HepG2 (cell line): ENCODE measurements around the gene HEXIM1. TPM values are rescaled to one million over a fixed set of nuclear protein-coding genes. Genes with fewer than 3 reads are reported as not detected.

Experiments used
- EHMT2 ChIP-seq: fragments of 200-600 bp; sonication (generic); IDR thresholded peaks from 2 replicates; pipeline ENCODE4 v1.7.0; 2017; ENCODE audit warnings: antibody characterized with exemption, low read depth, low read length, borderline replicate concordance
- ERF ChIP-seq: IDR thresholded peaks from 2 replicates; pipeline ENCODE4 v1.6.1; 2018; ENCODE audit warnings: missing biosample characterization, missing genetic modification reagents
- HOXA7 ChIP-seq: sonication (generic); formaldehyde crosslinking; IDR thresholded peaks from 2 replicates; pipeline ENCODE4 v1.8.1; 2022; ENCODE audit warnings: mild to moderate bottlenecking, missing genetic modification reagents, moderate library complexity
- JUN ChIP-seq: sonication (generic); formaldehyde crosslinking; IDR thresholded peaks from 2 replicates; pipeline ENCODE4 v1.4.0; 2020; ENCODE audit warnings: mild to moderate bottlenecking, missing genetic modification reagents
- KAT7 ChIP-seq: IDR thresholded peaks from 2 replicates; pipeline ENCODE4 v1.6.1; 2018; ENCODE audit warnings: borderline replicate concordance, missing compliant biosample characterization
- KLF12 ChIP-seq: sonication (generic); formaldehyde crosslinking; IDR thresholded peaks from 2 replicates; pipeline ENCODE4 v1.4.0; 2020; ENCODE audit warnings: missing genetic modification reagents, borderline replicate concordance
- MAFK ChIP-seq, 2 experiments: IDR thresholded peaks in 1 of 2; conservative IDR thresholded peaks in 1 of 2; 2 replicates each; pipeline ENCODE4 v1.6.1; 2011; ENCODE audit warnings: improper control_type of control experiment in 2 of 2, low read length in 2 of 2
- MZF1 ChIP-seq: sonication (generic); formaldehyde crosslinking; IDR thresholded peaks from 2 replicates; pipeline ENCODE4 v1.8.1; 2023; ENCODE audit warnings: mild to moderate bottlenecking, missing genetic modification reagents, borderline replicate concordance
- RAD51 ChIP-seq: fragments of 450-650 bp; IDR thresholded peaks from 2 replicates; pipeline ENCODE4 v1.6.1; 2016; ENCODE audit warnings: borderline replicate concordance
- SMAD3 ChIP-seq: sonication (generic); formaldehyde crosslinking; IDR thresholded peaks from 2 replicates; pipeline ENCODE4 v1.4.0; 2020; ENCODE audit warnings: missing genetic modification reagents
- SRSF1 ChIP-seq: fragments of 200-400 bp; formaldehyde crosslinking; optimal IDR thresholded peaks from 2 replicates; pipeline ENCODE3; 2017; ENCODE audit warnings: mild to moderate bottlenecking, low read depth, low read length, moderate library complexity
- SRSF9 ChIP-seq: fragments of 200-400 bp; formaldehyde crosslinking; IDR thresholded peaks from 2 replicates; pipeline ENCODE4 v1.6.1; 2018; ENCODE audit warnings: borderline replicate concordance, mild to moderate bottlenecking, low read depth, low read length; ENCODE audit not compliant: insufficient read depth, poor library complexity, severe bottlenecking
- TAF1 ChIP-seq: sonication (generic); formaldehyde crosslinking; IDR thresholded peaks from 2 replicates; pipeline ENCODE4 v1.4.0; 2020; ENCODE audit warnings: missing genetic modification reagents
- ZMAT3 ChIP-seq: sonication (generic); formaldehyde crosslinking; conservative IDR thresholded peaks from 2 replicates; pipeline ENCODE4 v1.7.0; 2021; ENCODE audit warnings: missing genetic modification reagents
- ZNF24 ChIP-seq: fragments of 450-650 bp; IDR thresholded peaks from 2 replicates; pipeline ENCODE4 v1.6.1; 2017; ENCODE audit warnings: antibody characterized with exemption, mild to moderate bottlenecking
- ZNF317 ChIP-seq: sonication (generic); formaldehyde crosslinking; IDR thresholded peaks from 2 replicates; pipeline ENCODE4 v1.5.0; 2020; ENCODE audit warnings: mild to moderate bottlenecking, missing genetic modification reagents
- ZNF34 ChIP-seq: sonication (generic); formaldehyde crosslinking; IDR thresholded peaks from 2 replicates; pipeline ENCODE4 v1.4.0; 2020; ENCODE audit warnings: mild to moderate bottlenecking, missing genetic modification reagents, borderline replicate concordance
- ZNF44 ChIP-seq: sonication (generic); formaldehyde crosslinking; IDR thresholded peaks from 2 replicates; pipeline ENCODE4 v1.5.1; 2020; ENCODE audit warnings: mild to moderate bottlenecking, missing genetic modification reagents
- ZNF446 ChIP-seq: sonication (generic); formaldehyde crosslinking; IDR thresholded peaks from 2 replicates; pipeline ENCODE4 v1.5.0; 2020; ENCODE audit warnings: mild to moderate bottlenecking, missing genetic modification reagents
- ZNF546 ChIP-seq: sonication (generic); formaldehyde crosslinking; conservative IDR thresholded peaks from 2 replicates; pipeline ENCODE4 v1.8.1; 2023; ENCODE audit warnings: mild to moderate bottlenecking, missing genetic modification reagents
- ZNF775 ChIP-seq: sonication (generic); formaldehyde crosslinking; IDR thresholded peaks from 2 replicates; pipeline ENCODE4 v1.4.0; 2020; ENCODE audit warnings: missing genetic modification reagents, mild to moderate bottlenecking, moderate library complexity, borderline replicate concordance
- polyA plus RNA-seq, 8 experiments: library from polyadenylated mRNA; depleted of rRNA in 3 of 8; stranded (reverse) in 7 of 8; unstranded in 1 of 8; fragments of >200 nt; fragmentation: Illumina TruSeq in 4 of 8; extraction: Trizol in 4 of 8; gene quantifications; 2 replicates each; pipeline versions ENCODE4 v1.2.1 to v1.2.3, GENCODE V29; 2011 to 2016; ENCODE audit warnings: low read depth in 4 of 8, missing spikeins in 1 of 8, mixed read lengths in 1 of 8; ENCODE audit not compliant: insufficient read depth in 1 of 8
- total RNA-seq, 5 experiments: library from RNA; depleted of rRNA; stranded (reverse); fragments of >200 nt; fragmentation: Illumina TruSeq; extraction: Trizol; gene quantifications; 2 replicates each; pipeline ENCODE4 v1.2.3, GENCODE V29; 2016; ENCODE audit warnings: low read depth in 1 of 5
- TF ChIP-seq, protein P1 (sequence below): sonication (generic); formaldehyde crosslinking; IDR thresholded peaks from 2 replicates; pipeline ENCODE4 v1.5.0; 2020; ENCODE audit warnings: missing genetic modification reagents, mild to moderate bottlenecking, borderline replicate concordance
- TF ChIP-seq, protein P2 (sequence below): sonication (generic); formaldehyde crosslinking; IDR thresholded peaks from 2 replicates; pipeline ENCODE4 v1.5.0; 2020; ENCODE audit warnings: mild to moderate bottlenecking, missing genetic modification reagents
- TF ChIP-seq, protein P3 (sequence below): IDR thresholded peaks from 2 replicates; pipeline ENCODE4 v1.6.1; 2016; ENCODE audit warnings: missing biosample characterization, missing genetic modification reagents, low read depth
- TF ChIP-seq, protein P4 (sequence below): sonication (generic); formaldehyde crosslinking; IDR thresholded peaks from 2 replicates; pipeline ENCODE4 v1.4.0; 2020; ENCODE audit warnings: missing genetic modification reagents

Gene HEXIM1
- total and polyA plus RNA-seq, 2 of the 13 experiments (the other 11 are each of a cell fraction or from before 2014, with no cell fraction given), result 10.5 to 16.6 TPM

DNA sequence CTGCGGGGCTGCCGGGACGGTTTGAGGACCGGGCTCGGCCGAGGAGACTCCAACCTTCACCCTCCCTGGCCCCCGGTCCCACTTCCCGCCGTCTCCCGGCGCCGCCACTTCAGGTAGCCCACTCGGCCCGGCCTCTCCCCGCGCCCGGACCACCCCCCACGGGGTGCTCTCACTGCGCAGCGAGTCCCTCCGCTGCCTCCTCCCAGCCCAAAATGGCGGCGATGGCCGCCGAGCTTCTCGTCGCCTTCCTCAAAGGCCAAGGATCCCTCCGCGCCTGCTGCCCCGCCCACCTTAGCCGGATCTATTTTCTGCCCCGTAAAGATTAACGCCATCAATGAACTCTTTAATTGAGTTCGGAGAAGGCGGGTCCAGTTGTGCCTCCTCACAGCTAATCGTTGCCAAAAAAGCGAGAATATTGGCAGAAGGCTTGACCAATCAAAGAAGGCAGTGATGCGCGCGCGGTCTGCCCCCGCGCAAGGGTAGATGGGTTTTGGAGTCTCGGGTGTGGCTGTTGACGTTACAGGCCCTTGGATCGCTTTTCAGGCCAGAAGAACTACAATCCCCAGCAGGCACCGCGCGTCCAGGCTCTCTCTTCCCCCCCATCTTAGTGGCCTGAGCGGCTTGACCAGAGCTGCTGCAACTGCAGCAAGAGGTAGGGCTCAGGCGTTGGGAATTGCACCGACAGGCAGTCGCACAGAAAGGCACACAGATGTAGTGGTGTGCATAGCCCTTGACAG, 13.2 kb downstream of the HEXIM1 start, which contains the start of gene HEXIM2 (continued):
- TF ChIP-seq, protein P1, sequence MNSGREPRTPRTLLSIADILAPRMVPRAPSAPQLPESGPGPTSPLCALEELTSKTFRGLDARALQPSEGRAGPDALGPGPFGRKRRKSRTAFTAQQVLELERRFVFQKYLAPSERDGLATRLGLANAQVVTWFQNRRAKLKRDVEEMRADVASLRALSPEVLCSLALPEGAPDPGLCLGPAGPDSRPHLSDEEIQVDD (CRISPR knock-in tag), result peak; percentile 80; the same call in 1 of the 2 replicates
- TF ChIP-seq SRSF9, result no peak
- TF ChIP-seq ZNF34, result no peak; the same call in 1 of the 2 replicates
- 0 out of 2 replicates have a peak, but pooled peaks have one; percentile 21 for TF ChIP-seq ZNF446 (CRISPR knock-in tag)
- TF ChIP-seq ZNF24, result peak; percentile 38; the same call in 1 of the 2 replicates
- no peak for TF ChIP-seq HOXA7 (CRISPR knock-in tag)
- peak; percentile 84 for TF ChIP-seq ZNF317 (CRISPR knock-in tag)
- peak; percentile 15 for TF ChIP-seq JUN (CRISPR knock-in tag)
- peak; percentile 68; the same call in 1 of the 2 replicates for TF ChIP-seq ZMAT3 (CRISPR knock-in tag)
- TF ChIP-seq ZNF44 (CRISPR knock-in tag), result 0 out of 2 replicates have a peak, but pooled peaks have one; percentile 22
- TF ChIP-seq SMAD3 (CRISPR knock-in tag), result peak; percentile 13; the same call in 1 of the 2 replicates
- peak; percentile 99 for TF ChIP-seq SRSF1
- TF ChIP-seq, protein P2, sequence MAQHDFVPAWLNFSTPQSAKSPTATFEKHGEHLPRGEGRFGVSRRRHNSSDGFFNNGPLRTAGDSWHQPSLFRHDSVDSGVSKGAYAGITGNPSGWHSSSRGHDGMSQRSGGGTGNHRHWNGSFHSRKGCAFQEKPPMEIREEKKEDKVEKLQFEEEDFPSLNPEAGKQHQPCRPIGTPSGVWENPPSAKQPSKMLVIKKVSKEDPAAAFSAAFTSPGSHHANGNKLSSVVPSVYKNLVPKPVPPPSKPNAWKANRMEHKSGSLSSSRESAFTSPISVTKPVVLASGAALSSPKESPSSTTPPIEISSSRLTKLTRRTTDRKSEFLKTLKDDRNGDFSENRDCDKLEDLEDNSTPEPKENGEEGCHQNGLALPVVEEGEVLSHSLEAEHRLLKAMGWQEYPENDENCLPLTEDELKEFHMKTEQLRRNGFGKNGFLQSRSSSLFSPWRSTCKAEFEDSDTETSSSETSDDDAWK (CRISPR knock-in tag), result no peak
- peak; percentile 98 for TF ChIP-seq KAT7
- peak; percentile 80 for TF ChIP-seq ERF (CRISPR knock-in tag)
- peak; percentile 98 for TF ChIP-seq TAF1 (CRISPR knock-in tag)
- no peak; the same call in 1 of the 2 replicates for TF ChIP-seq ZNF546 (CRISPR knock-in tag)
- no peak for TF ChIP-seq MZF1 (CRISPR knock-in tag)
- TF ChIP-seq RAD51, result no peak
- peak; percentile 92 for TF ChIP-seq KLF12 (CRISPR knock-in tag)
- TF ChIP-seq, protein P3, sequence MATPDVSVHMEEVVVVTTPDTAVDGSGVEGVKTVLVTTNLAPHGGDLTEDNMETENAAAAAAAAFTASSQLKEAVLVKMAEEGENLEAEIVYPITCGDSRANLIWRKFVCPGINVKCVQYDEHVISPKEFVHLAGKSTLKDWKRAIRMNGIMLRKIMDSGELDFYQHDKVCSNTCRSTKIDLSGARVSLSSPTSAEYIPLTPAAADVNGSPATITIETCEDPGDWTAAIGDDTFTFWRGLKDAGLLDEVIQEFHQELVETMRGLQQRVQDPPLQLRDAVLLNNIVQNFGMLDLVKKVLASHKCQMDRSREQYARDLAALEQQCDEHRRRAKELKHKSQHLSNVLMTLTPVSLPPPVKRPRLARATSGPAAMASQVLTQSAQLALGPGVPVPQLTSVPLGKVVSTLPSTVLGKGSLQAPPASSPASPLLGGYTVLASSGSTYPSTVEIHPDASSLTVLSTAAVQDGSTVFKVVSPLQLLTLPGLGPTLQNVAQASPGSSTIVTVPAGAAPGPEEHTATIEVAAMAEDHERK (CRISPR knock-in tag), result peak; percentile 69; the same call in 1 of the 2 replicates
- TF ChIP-seq, protein P4, sequence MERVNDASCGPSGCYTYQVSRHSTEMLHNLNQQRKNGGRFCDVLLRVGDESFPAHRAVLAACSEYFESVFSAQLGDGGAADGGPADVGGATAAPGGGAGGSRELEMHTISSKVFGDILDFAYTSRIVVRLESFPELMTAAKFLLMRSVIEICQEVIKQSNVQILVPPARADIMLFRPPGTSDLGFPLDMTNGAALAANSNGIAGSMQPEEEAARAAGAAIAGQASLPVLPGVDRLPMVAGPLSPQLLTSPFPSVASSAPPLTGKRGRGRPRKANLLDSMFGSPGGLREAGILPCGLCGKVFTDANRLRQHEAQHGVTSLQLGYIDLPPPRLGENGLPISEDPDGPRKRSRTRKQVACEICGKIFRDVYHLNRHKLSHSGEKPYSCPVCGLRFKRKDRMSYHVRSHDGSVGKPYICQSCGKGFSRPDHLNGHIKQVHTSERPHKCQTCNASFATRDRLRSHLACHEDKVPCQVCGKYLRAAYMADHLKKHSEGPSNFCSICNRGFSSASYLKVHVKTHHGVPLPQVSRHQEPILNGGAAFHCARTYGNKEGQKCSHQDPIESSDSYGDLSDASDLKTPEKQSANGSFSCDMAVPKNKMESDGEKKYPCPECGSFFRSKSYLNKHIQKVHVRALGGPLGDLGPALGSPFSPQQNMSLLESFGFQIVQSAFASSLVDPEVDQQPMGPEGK, result no peak; the same call in none of the 2 replicates
- peak; percentile 0 to 1; a peak in 1 of 4 replicates for TF ChIP-seq MAFK (conservative IDR thresholded peaks at IDR 0.05 in 1 of 2, IDR thresholded peaks at IDR 0.05 in 1 of 2; ENCODE audit: low read length in 2 of 2)
- no peak for TF ChIP-seq ZNF775
- no peak for TF ChIP-seq EHMT2
